Measurements from ENCODE around the gene CALN1. TPM values are rescaled to one million over a fixed set of nuclear protein-coding genes. Genes with fewer than 3 reads are reported as not detected.

CALN1 gene
- total and polyA plus RNA-seq, 9 of the 15 experiments (the other 6 are each of a cell fraction or from before 2014, with no cell fraction given), result 1.4 to 7.5 (median 3.3) TPM

DNA sequence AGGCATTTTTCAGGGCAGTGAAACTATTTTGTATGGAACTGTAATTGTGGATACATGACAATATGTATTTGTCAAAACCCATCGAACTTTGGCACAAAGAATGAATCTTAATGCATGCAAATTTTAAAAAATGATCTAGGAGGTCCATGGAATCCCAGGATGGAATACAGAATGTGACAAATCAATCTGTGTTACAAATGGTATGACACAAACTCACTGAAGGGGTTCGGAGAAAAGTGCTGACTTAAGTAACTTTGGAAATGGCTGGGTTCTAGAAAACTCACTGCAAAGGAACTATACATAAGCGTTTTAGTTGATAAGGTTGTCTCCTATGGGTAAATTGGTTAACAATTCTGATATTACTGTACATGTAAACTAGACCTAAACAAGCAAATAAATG lies 26.0 kb downstream of the CALN1 start:
- WGBS (ENCODE audit: insufficient coverage, low coverage, missing lambda C conversion rate), result 5% methylated on average over 3 of the region's 3 CpGs
- Histone ChIP-seq H3K4me3 (no peak overlapping the region), H3K27me3 (ENCODE audit: control insufficient read depth in 2 of 2, insufficient read depth in 2 of 2, low read length in 2 of 2) (peaks cover 4 to 7% of the 10 kb centered on the region in 2 experiments; a peak in 2 of 5 replicates), H3K9ac (ENCODE audit: insufficient read depth in 1 of 2, low read depth in 2 of 2, low read length in 2 of 2) (no peak overlapping the region), H3K27ac (ENCODE audit: extremely low read depth, low read depth, low read length) (no peak overlapping the region), H3K79me2 (ENCODE audit: control insufficient read depth, insufficient read depth, low read length) (no peaks in the 10 kb centered on the region), H2AFZ (ENCODE audit: low read depth, low read length) (no peak overlapping the region), H3K4me1 (replicated peaks in 1 of 2; ENCODE audit: control insufficient read depth in 2 of 2, insufficient read depth in 2 of 2, low read length in 2 of 2) (no peaks in the 10 kb centered on the region), H4K20me1 (replicated peaks; ENCODE audit: control insufficient read depth, insufficient read depth, low read length) (no peaks in the 10 kb centered on the region; the same call in 1 of the 2 replicates), H3K36me3 (ENCODE audit: control insufficient read depth, insufficient read depth, low read length) (no peaks in the 10 kb centered on the region), H3K9me1 (ENCODE audit: control insufficient read depth, insufficient read depth, low read length) (no peaks in the 10 kb centered on the region), H3K9me3 (replicated peaks; ENCODE audit: control insufficient read depth, insufficient read depth, low read depth, low read length) (no peaks in the 10 kb centered on the region; the same call in 1 of the 2 replicates), H3K4me2 (ENCODE audit: insufficient read depth, low read length) (no peak overlapping the region)
- intact Hi-C loops (cut with micrococcal nuclease), result no loop called here
- ATAC-seq (no peak), FAIRE-seq (no peak), DNase-seq (ENCODE audit: extremely low read depth in 1 of 4, low spot score in 3 of 4) (no peak)
- TF ChIP-seq GTF2A2 (tag; IDR thresholded peaks at IDR 0.05) (no peak), ZNF316 (IDR thresholded peaks at IDR 0.05) (peak; percentile 55; the same call in 1 of the 2 replicates), C11orf30 (IDR thresholded peaks at IDR 0.05; ENCODE audit: low read depth) (peak; percentile 24; the same call in 1 of the 2 replicates), HDAC2 (IDR thresholded peaks at IDR 0.05) (no peak), KAT8 (IDR thresholded peaks at IDR 0.05; ENCODE audit: low read depth) (no peak), MEF2A (IDR thresholded peaks at IDR 0.05; ENCODE audit: control insufficient read depth, low read depth, low read length) (no peak)
- TF ChIP-seq, protein P1, sequence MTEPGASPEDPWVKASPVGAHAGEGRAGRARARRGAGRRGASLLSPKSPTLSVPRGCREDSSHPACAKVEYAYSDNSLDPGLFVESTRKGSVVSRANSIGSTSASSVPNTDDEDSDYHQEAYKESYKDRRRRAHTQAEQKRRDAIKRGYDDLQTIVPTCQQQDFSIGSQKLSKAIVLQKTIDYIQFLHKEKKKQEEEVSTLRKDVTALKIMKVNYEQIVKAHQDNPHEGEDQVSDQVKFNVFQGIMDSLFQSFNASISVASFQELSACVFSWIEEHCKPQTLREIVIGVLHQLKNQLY (CRISPR knock-in tag; conservative IDR thresholded peaks at IDR 0.05), result no peak
- TF ChIP-seq, protein P2, sequence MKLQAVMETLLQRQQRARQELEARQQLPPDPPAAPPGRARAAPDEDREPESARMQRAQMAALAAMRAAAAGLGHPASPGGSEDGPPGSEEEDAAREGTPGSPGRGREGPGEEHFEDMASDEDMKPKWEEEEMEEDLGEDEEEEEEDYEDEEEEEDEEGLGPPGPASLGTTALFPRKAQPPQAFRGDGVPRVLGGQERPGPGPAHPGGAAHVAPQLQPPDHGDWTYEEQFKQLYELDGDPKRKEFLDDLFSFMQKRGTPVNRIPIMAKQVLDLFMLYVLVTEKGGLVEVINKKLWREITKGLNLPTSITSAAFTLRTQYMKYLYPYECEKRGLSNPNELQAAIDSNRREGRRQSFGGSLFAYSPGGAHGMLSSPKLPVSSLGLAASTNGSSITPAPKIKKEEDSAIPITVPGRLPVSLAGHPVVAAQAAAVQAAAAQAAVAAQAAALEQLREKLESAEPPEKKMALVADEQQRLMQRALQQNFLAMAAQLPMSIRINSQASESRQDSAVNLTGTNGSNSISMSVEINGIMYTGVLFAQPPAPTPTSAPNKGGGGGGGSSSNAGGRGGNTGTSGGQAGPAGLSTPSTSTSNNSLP (IDR thresholded peaks at IDR 0.05; ENCODE audit: borderline replicate concordance, low read depth, low read length), result no peak
- TF ChIP-seq, protein P3, sequence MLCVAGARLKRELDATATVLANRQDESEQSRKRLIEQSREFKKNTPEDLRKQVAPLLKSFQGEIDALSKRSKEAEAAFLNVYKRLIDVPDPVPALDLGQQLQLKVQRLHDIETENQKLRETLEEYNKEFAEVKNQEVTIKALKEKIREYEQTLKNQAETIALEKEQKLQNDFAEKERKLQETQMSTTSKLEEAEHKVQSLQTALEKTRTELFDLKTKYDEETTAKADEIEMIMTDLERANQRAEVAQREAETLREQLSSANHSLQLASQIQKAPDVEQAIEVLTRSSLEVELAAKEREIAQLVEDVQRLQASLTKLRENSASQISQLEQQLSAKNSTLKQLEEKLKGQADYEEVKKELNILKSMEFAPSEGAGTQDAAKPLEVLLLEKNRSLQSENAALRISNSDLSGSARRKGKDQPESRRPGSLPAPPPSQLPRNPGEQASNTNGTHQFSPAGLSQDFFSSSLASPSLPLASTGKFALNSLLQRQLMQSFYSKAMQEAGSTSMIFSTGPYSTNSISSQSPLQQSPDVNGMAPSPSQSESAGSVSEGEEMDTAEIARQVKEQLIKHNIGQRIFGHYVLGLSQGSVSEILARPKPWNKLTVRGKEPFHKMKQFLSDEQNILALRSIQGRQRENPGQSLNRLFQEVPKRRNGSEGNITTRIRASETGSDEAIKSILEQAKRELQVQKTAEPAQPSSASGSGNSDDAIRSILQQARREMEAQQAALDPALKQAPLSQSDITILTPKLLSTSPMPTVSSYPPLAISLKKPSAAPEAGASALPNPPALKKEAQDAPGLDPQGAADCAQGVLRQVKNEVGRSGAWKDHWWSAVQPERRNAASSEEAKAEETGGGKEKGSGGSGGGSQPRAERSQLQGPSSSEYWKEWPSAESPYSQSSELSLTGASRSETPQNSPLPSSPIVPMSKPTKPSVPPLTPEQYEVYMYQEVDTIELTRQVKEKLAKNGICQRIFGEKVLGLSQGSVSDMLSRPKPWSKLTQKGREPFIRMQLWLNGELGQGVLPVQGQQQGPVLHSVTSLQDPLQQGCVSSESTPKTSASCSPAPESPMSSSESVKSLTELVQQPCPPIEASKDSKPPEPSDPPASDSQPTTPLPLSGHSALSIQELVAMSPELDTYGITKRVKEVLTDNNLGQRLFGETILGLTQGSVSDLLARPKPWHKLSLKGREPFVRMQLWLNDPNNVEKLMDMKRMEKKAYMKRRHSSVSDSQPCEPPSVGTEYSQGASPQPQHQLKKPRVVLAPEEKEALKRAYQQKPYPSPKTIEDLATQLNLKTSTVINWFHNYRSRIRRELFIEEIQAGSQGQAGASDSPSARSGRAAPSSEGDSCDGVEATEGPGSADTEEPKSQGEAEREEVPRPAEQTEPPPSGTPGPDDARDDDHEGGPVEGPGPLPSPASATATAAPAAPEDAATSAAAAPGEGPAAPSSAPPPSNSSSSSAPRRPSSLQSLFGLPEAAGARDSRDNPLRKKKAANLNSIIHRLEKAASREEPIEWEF (CRISPR knock-in tag; IDR thresholded peaks at IDR 0.05), result no peak
- TF ChIP-seq, protein P4, sequence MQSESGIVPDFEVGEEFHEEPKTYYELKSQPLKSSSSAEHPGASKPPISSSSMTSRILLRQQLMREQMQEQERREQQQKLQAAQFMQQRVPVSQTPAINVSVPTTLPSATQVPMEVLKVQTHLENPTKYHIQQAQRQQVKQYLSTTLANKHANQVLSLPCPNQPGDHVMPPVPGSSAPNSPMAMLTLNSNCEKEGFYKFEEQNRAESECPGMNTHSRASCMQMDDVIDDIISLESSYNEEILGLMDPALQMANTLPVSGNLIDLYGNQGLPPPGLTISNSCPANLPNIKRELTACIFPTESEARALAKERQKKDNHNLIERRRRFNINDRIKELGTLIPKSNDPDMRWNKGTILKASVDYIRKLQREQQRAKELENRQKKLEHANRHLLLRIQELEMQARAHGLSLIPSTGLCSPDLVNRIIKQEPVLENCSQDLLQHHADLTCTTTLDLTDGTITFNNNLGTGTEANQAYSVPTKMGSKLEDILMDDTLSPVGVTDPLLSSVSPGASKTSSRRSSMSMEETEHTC (IDR thresholded peaks at IDR 0.05), result no peak
- no TSS peak for BruUV-seq (replicated peaks)
- in situ Hi-C loops (cut with MboI), result no loop called here
- ChIA-PET CTCF (ENCODE audit: low intra/inter-chr PET ratio) (no interaction called here), POLR2A (interaction anchor here (0.7 to 1.0 kb wide), 2 partner anchors 8 to 640 kb away, joined by 3 to 4 read pairs; no protein-coding TSS in a partner anchor)
